ENCODE measurements around the gene HNF1B. TPM values are rescaled to one million over a fixed set of nuclear protein-coding genes. Genes with fewer than 3 reads are reported as not detected.

HNF1B gene
- total RNA-seq, 1 donor, result not detected

DNA sequence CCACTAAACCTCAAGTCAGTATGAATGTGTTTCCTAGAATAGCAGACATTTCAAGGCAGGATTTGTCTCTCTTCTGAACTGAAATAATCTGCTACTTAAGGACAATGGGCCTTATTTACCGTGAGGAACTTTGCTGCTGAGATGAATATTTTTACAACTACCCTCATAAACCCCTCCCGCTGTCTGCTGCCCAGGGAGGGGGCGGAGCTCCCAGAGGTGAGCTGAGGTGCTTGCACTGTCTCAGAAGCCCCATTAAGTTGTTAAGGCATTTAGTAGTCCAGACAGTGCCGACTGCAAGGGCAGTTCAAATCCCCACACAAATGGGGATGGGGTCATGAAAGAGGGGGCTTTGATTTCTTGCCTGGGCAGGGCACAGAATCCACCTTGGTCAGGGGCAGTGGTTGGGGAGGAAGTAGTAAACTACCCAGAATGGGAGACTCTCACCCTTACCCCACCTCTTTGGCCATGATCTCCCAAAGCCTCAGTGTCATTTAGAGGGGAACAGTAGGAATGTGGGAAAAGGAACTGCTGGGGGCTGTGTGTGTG lies 19.2 kb downstream of the HNF1B start:
- TF ChIP-seq, protein P1, sequence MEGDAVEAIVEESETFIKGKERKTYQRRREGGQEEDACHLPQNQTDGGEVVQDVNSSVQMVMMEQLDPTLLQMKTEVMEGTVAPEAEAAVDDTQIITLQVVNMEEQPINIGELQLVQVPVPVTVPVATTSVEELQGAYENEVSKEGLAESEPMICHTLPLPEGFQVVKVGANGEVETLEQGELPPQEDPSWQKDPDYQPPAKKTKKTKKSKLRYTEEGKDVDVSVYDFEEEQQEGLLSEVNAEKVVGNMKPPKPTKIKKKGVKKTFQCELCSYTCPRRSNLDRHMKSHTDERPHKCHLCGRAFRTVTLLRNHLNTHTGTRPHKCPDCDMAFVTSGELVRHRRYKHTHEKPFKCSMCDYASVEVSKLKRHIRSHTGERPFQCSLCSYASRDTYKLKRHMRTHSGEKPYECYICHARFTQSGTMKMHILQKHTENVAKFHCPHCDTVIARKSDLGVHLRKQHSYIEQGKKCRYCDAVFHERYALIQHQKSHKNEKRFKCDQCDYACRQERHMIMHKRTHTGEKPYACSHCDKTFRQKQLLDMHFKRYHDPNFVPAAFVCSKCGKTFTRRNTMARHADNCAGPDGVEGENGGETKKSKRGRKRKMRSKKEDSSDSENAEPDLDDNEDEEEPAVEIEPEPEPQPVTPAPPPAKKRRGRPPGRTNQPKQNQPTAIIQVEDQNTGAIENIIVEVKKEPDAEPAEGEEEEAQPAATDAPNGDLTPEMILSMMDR (IDR thresholded peaks at IDR 0.05; ENCODE audit: extremely low read depth, low read depth, low read length), result no peak
- Histone ChIP-seq H3K27ac (ENCODE audit: low read depth, low read length) (no peak overlapping the region), H4K20me1 (ENCODE audit: insufficient read depth, low read length) (no peaks in the 10 kb centered on the region), H3K9me3 (ENCODE audit: low read depth, low read length) (no peaks in the 10 kb centered on the region), H3K36me3 (ENCODE audit: insufficient read depth, low read length) (no peaks in the 10 kb centered on the region), H3K79me2 (ENCODE audit: insufficient read depth, low read length) (no peaks in the 10 kb centered on the region), H3K4me2 (ENCODE audit: insufficient read depth, low read length) (no peak overlapping the region), H3K27me3 (ENCODE audit: insufficient read depth, low read length) (peaks cover 2% of the 10 kb centered on the region), H3K4me3 (ENCODE audit: insufficient read depth, low read length) (no peak overlapping the region), H2AFZ (ENCODE audit: low read length) (no peak overlapping the region), H3K4me1 (ENCODE audit: insufficient read depth, low read length) (no peaks in the 10 kb centered on the region)
- no peak for DNase-seq (ENCODE audit: insufficient read length, low spot score, missing footprints)

DNA sequence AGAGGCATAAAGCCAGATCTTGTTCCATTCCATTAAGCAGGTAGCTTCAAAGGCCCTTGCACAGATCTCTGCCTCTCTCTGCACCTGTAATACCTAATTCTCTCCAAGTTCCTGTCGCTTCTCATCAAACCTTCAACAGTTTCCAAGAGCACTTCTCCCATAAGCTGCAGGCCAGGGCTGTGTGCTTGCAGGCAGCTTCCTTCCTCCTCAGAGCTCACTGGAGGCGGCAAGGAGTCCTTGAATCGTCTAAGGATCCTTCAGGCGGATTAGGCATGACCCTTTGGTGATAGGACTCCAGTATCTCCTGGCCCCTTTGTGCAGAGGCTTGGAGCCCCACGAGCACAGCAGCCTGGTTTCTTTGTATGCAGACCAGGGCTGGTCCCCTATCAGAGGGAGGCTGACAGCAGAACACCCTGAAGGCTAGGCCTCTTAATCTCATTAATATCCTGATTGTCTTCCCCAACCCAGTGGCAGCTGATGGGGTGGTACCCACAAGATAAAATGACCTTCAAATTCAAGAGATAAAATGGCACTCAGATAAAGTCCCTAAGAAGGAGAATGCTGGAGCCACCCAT lies 19.8 kb downstream of the HNF1B start:
- Histone ChIP-seq H3K4me1 (ENCODE audit: insufficient read depth, low read length) (no peaks in the 10 kb centered on the region), H3K27me3 (ENCODE audit: insufficient read depth, low read length) (peaks cover 2% of the 10 kb centered on the region), H4K20me1 (ENCODE audit: insufficient read depth, low read length) (no peaks in the 10 kb centered on the region), H3K4me3 (ENCODE audit: insufficient read depth, low read length) (no peak overlapping the region), H3K36me3 (ENCODE audit: insufficient read depth, low read length) (no peaks in the 10 kb centered on the region), H2AFZ (ENCODE audit: low read length) (no peak overlapping the region), H3K79me2 (ENCODE audit: insufficient read depth, low read length) (no peaks in the 10 kb centered on the region), H3K4me2 (ENCODE audit: insufficient read depth, low read length) (no peak overlapping the region), H3K9me3 (ENCODE audit: low read depth, low read length) (no peaks in the 10 kb centered on the region), H3K27ac (ENCODE audit: low read depth, low read length) (no peak overlapping the region)
- TF ChIP-seq, protein P1 (IDR thresholded peaks at IDR 0.05; ENCODE audit: extremely low read depth, low read depth, low read length), result no peak
- no peak for DNase-seq (ENCODE audit: insufficient read length, low spot score, missing footprints)

DNA sequence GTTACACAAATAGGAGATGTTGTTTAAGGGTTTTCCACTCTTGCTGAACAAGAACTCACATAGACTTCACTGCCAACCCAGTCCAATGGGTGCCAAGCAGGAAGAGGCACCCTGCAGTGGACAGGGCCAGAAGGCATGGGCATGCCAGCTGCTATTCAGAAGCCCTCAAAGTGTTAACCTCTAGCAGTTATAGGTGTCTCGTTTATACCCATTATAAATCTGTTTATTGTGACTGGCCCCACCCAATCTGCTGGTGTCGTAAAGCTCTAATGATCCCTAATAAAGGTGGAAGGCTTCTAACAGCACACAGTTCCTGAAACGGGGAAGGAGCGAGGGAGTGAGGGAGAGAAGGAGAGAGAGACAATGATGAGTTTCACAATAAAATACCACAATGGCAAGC lies 23.9 kb downstream of the HNF1B start:
- Histone ChIP-seq H3K36me3 (ENCODE audit: insufficient read depth, low read length) (no peaks in the 10 kb centered on the region), H3K27ac (ENCODE audit: low read depth, low read length) (no peak overlapping the region), H3K79me2 (ENCODE audit: insufficient read depth, low read length) (no peaks in the 10 kb centered on the region), H3K4me1 (ENCODE audit: insufficient read depth, low read length) (peaks cover 18% of the 10 kb centered on the region), H4K20me1 (ENCODE audit: insufficient read depth, low read length) (no peaks in the 10 kb centered on the region), H2AFZ (ENCODE audit: low read length) (no peak overlapping the region), H3K4me2 (ENCODE audit: insufficient read depth, low read length) (no peak overlapping the region), H3K27me3 (ENCODE audit: insufficient read depth, low read length) (peaks cover 2% of the 10 kb centered on the region), H3K9me3 (ENCODE audit: low read depth, low read length) (no peaks in the 10 kb centered on the region), H3K4me3 (ENCODE audit: insufficient read depth, low read length) (no peak overlapping the region)
- DNase-seq (ENCODE audit: insufficient read length, low spot score, missing footprints), result no peak
- TF ChIP-seq, protein P1 (IDR thresholded peaks at IDR 0.05; ENCODE audit: extremely low read depth, low read depth, low read length), result no peak

DNA sequence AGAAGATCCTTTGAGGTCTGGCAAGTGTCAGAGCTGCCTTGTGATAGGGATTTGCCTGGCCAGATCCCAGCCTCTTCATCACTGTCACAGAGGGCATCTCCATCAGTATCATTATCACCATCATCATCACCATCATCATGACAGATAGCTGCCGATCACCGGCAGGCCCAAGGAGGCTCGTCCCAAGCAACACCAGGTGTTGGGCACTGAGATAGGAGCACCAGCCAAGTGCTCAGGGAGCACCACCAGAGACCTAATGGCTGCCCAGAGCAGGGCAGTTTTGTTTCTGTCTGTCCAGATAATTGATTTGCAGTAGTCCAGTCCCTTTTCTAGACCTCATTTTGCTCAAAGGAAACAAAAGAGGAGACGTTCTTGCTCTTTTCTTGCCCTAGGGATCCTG lies 25.0 kb downstream of the HNF1B start:
- Histone ChIP-seq H3K79me2 (ENCODE audit: insufficient read depth, low read length) (no peaks in the 10 kb centered on the region), H3K4me1 (ENCODE audit: insufficient read depth, low read length) (peaks cover 18% of the 10 kb centered on the region), H3K36me3 (ENCODE audit: insufficient read depth, low read length) (no peaks in the 10 kb centered on the region), H3K4me2 (ENCODE audit: insufficient read depth, low read length) (no peak overlapping the region), H3K4me3 (ENCODE audit: insufficient read depth, low read length) (no peak overlapping the region), H2AFZ (ENCODE audit: low read length) (no peak overlapping the region), H4K20me1 (ENCODE audit: insufficient read depth, low read length) (no peaks in the 10 kb centered on the region), H3K27me3 (ENCODE audit: insufficient read depth, low read length) (peaks cover 2% of the 10 kb centered on the region), H3K27ac (ENCODE audit: low read depth, low read length) (no peak overlapping the region), H3K9me3 (ENCODE audit: low read depth, low read length) (no peaks in the 10 kb centered on the region)
- TF ChIP-seq, protein P1 (IDR thresholded peaks at IDR 0.05; ENCODE audit: extremely low read depth, low read depth, low read length), result no peak
- DNase-seq (ENCODE audit: insufficient read length, low spot score, missing footprints), result no peak

All from osteoblast (primary cell).